ENCODE measurements around the gene CREB5. TPM values are rescaled to one million over a fixed set of nuclear protein-coding genes. Genes with fewer than 3 reads are reported as not detected.

CREB5 gene
- total RNA-seq, 1 donor from 2014 or later = 10.3 TPM

DNA sequence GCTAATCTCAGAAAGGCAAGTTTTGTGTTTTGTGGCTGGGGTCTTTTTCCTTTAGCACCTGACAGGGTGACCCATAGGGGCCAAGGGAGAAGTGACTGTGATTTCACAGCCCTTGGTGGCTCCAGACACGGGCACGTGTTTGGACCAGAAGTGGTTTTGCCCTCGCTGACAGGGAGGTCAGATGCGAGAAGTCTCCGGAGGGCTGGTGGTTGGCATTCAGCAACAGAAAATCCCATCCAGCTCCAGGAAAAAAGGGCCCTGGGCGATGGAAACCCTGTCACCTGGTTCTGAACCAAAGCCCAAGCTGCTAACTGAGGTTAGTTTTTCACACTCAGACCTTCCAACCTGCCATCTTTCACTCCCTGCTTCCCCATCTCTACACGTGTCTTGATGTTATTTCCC, 272.9 kb downstream of the CREB5 start:
- Histone ChIP-seq H3K9me3 (no peaks in the 10 kb centered on the region), H3K36me3 (no peaks in the 10 kb centered on the region), H3K4me1 (peaks cover 39% of the 10 kb centered on the region), H3K4me3 (peak overlapping the region; percentile 54), H3K27ac (peak overlapping the region; percentile 82), H3K27me3 (ENCODE audit: low read depth) (no peaks in the 10 kb centered on the region)
- peak; percentile 62 for DNase-seq
- intact Hi-C loops (cut with DNase I) = no loop called here
- TF ChIP-seq, protein P1, sequence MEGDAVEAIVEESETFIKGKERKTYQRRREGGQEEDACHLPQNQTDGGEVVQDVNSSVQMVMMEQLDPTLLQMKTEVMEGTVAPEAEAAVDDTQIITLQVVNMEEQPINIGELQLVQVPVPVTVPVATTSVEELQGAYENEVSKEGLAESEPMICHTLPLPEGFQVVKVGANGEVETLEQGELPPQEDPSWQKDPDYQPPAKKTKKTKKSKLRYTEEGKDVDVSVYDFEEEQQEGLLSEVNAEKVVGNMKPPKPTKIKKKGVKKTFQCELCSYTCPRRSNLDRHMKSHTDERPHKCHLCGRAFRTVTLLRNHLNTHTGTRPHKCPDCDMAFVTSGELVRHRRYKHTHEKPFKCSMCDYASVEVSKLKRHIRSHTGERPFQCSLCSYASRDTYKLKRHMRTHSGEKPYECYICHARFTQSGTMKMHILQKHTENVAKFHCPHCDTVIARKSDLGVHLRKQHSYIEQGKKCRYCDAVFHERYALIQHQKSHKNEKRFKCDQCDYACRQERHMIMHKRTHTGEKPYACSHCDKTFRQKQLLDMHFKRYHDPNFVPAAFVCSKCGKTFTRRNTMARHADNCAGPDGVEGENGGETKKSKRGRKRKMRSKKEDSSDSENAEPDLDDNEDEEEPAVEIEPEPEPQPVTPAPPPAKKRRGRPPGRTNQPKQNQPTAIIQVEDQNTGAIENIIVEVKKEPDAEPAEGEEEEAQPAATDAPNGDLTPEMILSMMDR (IDR thresholded peaks at IDR 0.05) = no peak
- peak; percentile 9 to 38 for ATAC-seq

DNA sequence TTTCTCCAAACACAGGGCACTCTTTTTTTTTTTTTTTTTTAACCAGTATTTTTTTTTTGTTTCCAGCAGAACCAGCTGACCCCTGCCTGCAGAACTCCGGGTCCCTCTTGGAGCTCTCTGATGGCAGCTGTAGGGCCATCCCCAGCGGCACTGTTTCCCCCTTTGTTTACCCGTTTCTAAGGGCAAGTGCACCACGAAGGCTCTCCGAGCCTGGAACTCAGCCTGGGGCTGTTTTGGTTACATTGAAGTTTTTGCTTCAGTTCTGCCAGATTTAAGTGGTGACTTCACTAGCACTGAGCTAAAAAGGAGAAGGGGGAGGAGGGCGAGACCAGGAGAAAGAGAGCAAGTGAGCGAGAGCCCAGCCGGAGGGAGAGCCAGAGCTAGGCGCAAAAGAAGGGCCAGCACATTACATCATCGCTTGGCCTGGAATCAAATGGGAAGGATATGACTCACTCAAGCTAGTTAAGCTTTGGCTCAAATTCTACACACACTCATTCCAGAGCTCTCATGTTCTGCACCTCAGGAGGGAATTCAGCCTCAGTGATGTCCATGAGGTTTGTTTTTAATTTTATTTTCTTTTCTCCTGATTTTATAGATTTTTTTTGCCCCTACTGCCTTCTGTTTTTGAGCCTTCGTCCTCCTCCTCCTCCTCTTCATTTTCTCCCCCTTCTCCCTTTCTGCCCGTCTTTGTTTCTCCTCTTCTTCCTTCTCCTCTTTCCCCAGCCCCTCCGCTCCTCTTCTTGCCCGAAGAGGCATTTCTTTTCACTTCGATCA, 273.5 kb downstream of the CREB5 start:
- H3K27ac ChIP-seq = peak overlapping the region; percentile 82
- TF ChIP-seq, protein P1 (IDR thresholded peaks at IDR 0.05) = no peak
- H3K4me3 ChIP-seq = peak overlapping the region; percentile 54
- H3K4me1 ChIP-seq = peaks cover 39% of the 10 kb centered on the region
- H3K27me3 ChIP-seq (ENCODE audit: low read depth) = no peaks in the 10 kb centered on the region
- ATAC-seq (peak; percentile 94 to 96), DNase-seq (peak; percentile 83)
- H3K36me3 ChIP-seq = no peaks in the 10 kb centered on the region
- no peaks in the 10 kb centered on the region for H3K9me3 ChIP-seq
- intact Hi-C loops (cut with DNase I) = no loop called here

DNA sequence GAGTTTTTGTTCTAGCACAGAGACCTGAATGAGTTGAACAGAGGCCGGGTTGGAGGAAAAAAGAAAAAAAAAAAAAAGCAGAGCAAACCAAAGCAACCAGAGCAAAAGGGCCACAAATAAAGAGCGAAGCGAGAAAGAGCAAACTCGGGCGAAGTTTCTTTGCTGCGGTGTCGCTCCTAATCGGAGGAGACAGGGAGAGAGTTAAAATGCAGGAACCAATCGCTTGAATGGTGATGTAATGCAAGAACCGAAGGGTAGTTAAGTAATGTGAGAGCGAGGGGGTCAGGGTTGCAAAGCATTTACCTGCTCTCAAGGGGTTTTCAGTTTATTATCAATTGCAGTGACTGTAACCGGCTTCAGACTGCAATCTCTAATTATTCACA, 274.1 kb downstream of the CREB5 start:
- H3K36me3 ChIP-seq = no peaks in the 10 kb centered on the region
- H3K4me1 ChIP-seq = peaks cover 39% of the 10 kb centered on the region
- H3K27ac ChIP-seq = peak overlapping the region; percentile 82
- TF ChIP-seq, protein P1 (IDR thresholded peaks at IDR 0.05) = no peak
- intact Hi-C loops (cut with DNase I) = no loop called here
- ATAC-seq (peak in 1 of 2 donors; percentile 42), DNase-seq (no peak)
- H3K4me3 ChIP-seq = peak overlapping the region; percentile 54
- H3K27me3 ChIP-seq (ENCODE audit: low read depth) = no peaks in the 10 kb centered on the region
- H3K9me3 ChIP-seq = no peaks in the 10 kb centered on the region

DNA sequence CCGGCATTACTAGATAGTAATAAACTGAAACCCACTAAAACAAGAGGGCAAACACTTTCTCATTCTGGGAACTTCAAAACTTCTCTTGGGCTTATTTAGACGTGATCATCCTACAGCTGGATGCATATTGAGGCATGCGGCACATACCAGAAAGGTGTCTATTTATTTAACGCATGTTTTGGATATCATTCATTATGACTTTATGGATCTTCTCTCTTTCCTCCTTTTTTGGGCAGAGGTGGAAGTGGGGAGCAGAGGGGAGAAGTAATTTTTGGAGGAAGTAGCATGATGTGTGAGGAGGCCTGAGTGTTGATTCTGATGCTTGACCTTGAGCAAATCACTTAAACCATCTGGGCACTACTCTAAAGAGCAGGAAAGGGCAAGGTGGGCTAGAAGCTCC, 275.2 kb downstream of the CREB5 start:
- no peaks in the 10 kb centered on the region for H3K9me3 ChIP-seq
- H3K4me3 ChIP-seq = peak overlapping the region; percentile 54
- no peaks in the 10 kb centered on the region for H3K27me3 ChIP-seq (ENCODE audit: low read depth)
- H3K4me1 ChIP-seq = peaks cover 39% of the 10 kb centered on the region
- H3K27ac ChIP-seq = peak overlapping the region; percentile 82
- ATAC-seq (no peak), DNase-seq (no peak)
- TF ChIP-seq, protein P1 (IDR thresholded peaks at IDR 0.05) = no peak
- intact Hi-C loops (cut with DNase I) = no loop called here
- H3K36me3 ChIP-seq = no peaks in the 10 kb centered on the region

DNA sequence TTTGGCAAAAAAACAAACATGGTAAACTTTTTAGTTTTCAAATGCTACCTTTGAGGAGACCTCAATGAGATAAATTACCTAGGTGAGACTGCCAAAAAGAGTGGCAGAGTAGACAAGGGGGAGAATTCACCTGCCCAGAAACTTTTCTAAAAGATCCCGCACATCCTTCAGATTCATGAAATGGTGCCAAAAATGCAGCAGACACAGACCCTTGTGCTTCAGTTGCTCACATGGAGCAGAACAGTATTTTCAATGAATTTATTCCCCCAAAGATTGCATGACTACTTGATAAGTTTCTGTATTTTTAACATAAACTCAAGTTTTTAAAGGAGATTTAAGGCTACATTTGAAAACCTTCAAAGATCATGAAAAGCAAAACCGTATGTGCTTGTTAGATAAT, 275.9 kb downstream of the CREB5 start:
- H3K9me3 ChIP-seq = no peaks in the 10 kb centered on the region
- ATAC-seq = no peak
- intact Hi-C loops (cut with DNase I) = no loop called here
- peaks cover 39% of the 10 kb centered on the region for H3K4me1 ChIP-seq
- no peaks in the 10 kb centered on the region for H3K27me3 ChIP-seq (ENCODE audit: low read depth)
- H3K27ac ChIP-seq = no peak overlapping the region
- TF ChIP-seq, protein P1 (IDR thresholded peaks at IDR 0.05) = no peak
- no peak for DNase-seq
- H3K36me3 ChIP-seq = no peaks in the 10 kb centered on the region
- H3K4me3 ChIP-seq = no peak overlapping the region

Measured in lower lobe of right lung (tissue), 2 donors.